A549 (cell line): ENCODE data around the gene POLR2F.

Experiments used
- CEBPB ChIP-seq, 2 experiments: fragments of >200 bp in 1 of 2; sonication (Bioruptor Twin) in 1 of 2; formaldehyde crosslinking in 1 of 2; IDR thresholded peaks; 2 replicates each; pipeline ENCODE4 v1.6.1; 2012 to 2016
- CHD2 ChIP-seq: fragments of 150-350 bp; IDR thresholded peaks from 2 replicates; pipeline ENCODE4 v1.6.1; 2014; ENCODE audit warnings: low read length; ENCODE audit not compliant: partially characterized antibody
- CTCF ChIP-seq: fragments of >200 bp; sonication (Bioruptor Twin); formaldehyde crosslinking; IDR thresholded peaks from 3 replicates; pipeline ENCODE4 v1.5.1; 2016
- EP300 ChIP-seq, 2 experiments: fragments of >200 bp; sonication (Bioruptor Twin); formaldehyde crosslinking; IDR thresholded peaks; 2 replicates in 1 of 2; 3 replicates in 1 of 2; pipeline ENCODE4 v1.6.1; 2016 to 2017
- MAX ChIP-seq: IDR thresholded peaks from 2 replicates; pipeline ENCODE4 v1.6.1; 2012
- MYC ChIP-seq: IDR thresholded peaks from 2 replicates; pipeline ENCODE4 v1.6.1; 2012; ENCODE audit warnings: mild to moderate bottlenecking, inconsistent platforms, low read length, improper control_type of control experiment, borderline replicate concordance
- NPAS2 ChIP-seq: fragments of 250-450 bp; sonication (Bioruptor Pico); IDR thresholded peaks from 2 replicates; pipeline ENCODE4 v1.8.0; 2022; ENCODE audit warnings: mild to moderate bottlenecking, moderate library complexity, borderline replicate concordance
- POLR2A ChIP-seq: IDR thresholded peaks from 2 replicates; pipeline ENCODE4 v1.6.1; 2012; ENCODE audit warnings: mild to moderate bottlenecking, low read length
- TFCP2L1 ChIP-seq: fragments of 250-450 bp; sonication (Bioruptor Pico); IDR thresholded peaks from 2 replicates; pipeline ENCODE4 v1.5.0; 2021; ENCODE audit warnings: mild to moderate bottlenecking
- TP53 ChIP-seq: fragments of 250-450 bp; sonication (Bioruptor Pico); IDR thresholded peaks from 2 replicates; pipeline ENCODE4 v1.5.0; 2021; ENCODE audit warnings: mild to moderate bottlenecking, moderate library complexity
- ZSCAN20 ChIP-seq: fragments of 250-450 bp; sonication (Bioruptor Pico); IDR thresholded peaks from 2 replicates; pipeline ENCODE4 v1.8.0; 2022; ENCODE audit warnings: mild to moderate bottlenecking, moderate library complexity
- TF ChIP-seq, protein P1 (sequence below): fragments of 450-650 bp; IDR thresholded peaks from 2 replicates; pipeline ENCODE4 v1.6.1; 2014; ENCODE audit warnings: antibody characterized with exemption

DNA sequence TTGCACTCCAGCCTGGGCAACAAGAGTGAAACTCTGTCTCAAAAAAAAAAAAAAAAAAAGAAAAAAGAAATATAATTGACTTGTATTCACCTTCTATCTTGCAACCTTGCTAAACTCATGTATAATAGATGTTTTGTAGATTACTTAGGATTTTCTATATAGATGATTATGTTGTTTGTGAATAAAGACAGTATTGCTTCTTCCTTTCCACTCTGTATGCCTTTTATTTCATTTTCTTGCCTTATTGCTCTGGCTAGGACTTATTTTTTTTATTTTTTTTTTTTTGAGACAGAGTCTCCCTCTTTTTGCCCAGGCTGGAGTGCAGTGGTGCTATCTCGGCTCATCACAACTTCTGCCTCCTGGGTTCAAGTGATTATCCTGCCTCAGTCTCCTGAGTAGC, 60.6 kb downstream of the POLR2F start:
- no peak for TF ChIP-seq CTCF
- TF ChIP-seq POLR2A: no peak
- no peak for TF ChIP-seq TP53 (CRISPR knock-in tag)
- no peak for TF ChIP-seq MAX
- no peak for TF ChIP-seq CHD2
- no peak for TF ChIP-seq TFCP2L1 (CRISPR knock-in tag)
- TF ChIP-seq ZSCAN20 (CRISPR knock-in tag): no peak
- TF ChIP-seq MYC: no peak
- TF ChIP-seq CEBPB (IDR thresholded peaks at IDR 0.05): no peak
- TF ChIP-seq, protein P1, sequence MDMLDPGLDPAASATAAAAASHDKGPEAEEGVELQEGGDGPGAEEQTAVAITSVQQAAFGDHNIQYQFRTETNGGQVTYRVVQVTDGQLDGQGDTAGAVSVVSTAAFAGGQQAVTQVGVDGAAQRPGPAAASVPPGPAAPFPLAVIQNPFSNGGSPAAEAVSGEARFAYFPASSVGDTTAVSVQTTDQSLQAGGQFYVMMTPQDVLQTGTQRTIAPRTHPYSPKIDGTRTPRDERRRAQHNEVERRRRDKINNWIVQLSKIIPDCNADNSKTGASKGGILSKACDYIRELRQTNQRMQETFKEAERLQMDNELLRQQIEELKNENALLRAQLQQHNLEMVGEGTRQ: no peak
- TF ChIP-seq EP300 (IDR thresholded peaks at IDR 0.05): no peak
- no peak for TF ChIP-seq NPAS2
